Esophagus squamous epithelium (tissue), 4 donors: Measurements from ENCODE around the gene XIRP2.

Source experiments
- POLR2A ChIP-seq, 4 donors: fragments of 450-650 bp; IDR thresholded peaks; one replicate each; pipeline ENCODE4 v1.6.1; 2017; ENCODE audit warnings: antibody characterized with exemption in 4 of 4, mild to moderate bottlenecking in 4 of 4, moderate library complexity in 3 of 4
- TF ChIP-seq, protein P1 (sequence below), 6 experiments: fragments of 450-650 bp in 4 of 6; fragments of 200-600 bp in 2 of 6; sonication (generic) in 2 of 6; IDR thresholded peaks; one replicate each; pipeline ENCODE4 v1.5.1; 2016 to 2019; ENCODE audit warnings: antibody characterized with exemption in 6 of 6, mild to moderate bottlenecking in 4 of 6, moderate library complexity in 4 of 6

DNA sequence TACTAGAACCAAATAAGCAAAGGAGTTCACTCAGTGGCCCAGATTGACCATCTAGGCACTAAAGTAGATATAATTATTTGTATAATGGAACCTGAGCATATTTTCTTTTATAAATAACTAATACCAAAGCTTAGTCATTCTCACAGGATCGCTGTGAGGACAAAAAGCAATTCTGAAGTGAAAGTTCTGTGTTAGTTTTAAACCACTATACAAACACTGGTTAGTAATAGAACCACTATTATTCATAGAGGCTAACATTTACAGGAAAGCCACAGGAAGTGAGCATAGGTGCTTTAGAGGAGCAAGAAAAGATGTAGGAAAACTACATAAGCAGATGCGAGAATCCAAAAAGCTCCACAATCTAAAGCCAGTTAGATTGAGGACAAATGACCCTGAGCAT is 364.7 kb downstream of the XIRP2 start:
- TF ChIP-seq, protein P1, sequence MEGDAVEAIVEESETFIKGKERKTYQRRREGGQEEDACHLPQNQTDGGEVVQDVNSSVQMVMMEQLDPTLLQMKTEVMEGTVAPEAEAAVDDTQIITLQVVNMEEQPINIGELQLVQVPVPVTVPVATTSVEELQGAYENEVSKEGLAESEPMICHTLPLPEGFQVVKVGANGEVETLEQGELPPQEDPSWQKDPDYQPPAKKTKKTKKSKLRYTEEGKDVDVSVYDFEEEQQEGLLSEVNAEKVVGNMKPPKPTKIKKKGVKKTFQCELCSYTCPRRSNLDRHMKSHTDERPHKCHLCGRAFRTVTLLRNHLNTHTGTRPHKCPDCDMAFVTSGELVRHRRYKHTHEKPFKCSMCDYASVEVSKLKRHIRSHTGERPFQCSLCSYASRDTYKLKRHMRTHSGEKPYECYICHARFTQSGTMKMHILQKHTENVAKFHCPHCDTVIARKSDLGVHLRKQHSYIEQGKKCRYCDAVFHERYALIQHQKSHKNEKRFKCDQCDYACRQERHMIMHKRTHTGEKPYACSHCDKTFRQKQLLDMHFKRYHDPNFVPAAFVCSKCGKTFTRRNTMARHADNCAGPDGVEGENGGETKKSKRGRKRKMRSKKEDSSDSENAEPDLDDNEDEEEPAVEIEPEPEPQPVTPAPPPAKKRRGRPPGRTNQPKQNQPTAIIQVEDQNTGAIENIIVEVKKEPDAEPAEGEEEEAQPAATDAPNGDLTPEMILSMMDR (IDR thresholded peaks at IDR 0.05): no peak
- TF ChIP-seq POLR2A (IDR thresholded peaks at IDR 0.05): no peak
